HCT116 (cell line): ENCODE data around the gene TBC1D8.

Experiments
- CEBPB ChIP-seq: IDR thresholded peaks from 2 replicates; pipeline ENCODE4 v1.6.1; 2012; ENCODE audit warnings: low read depth
- CTCF ChIP-seq, 3 experiments: fragments of 200-600 bp in 1 of 3; sonication (generic) in 1 of 3; IDR thresholded peaks in 2 of 3; conservative IDR thresholded peaks in 1 of 3; 2 replicates each; pipeline ENCODE4 v1.5.1; 2012 to 2017; ENCODE audit warnings: low read depth in 2 of 3, low read length in 2 of 3, antibody characterized with exemption in 1 of 3, borderline replicate concordance in 1 of 3, control low read depth in 1 of 3, mild to moderate bottlenecking in 1 of 3, mixed read lengths in 1 of 3, mixed run types in 1 of 3, moderate library complexity in 1 of 3; ENCODE audit not compliant: insufficient read depth in 1 of 3
- EZH2 ChIP-seq: fragments of 200-600 bp; sonication (generic); IDR thresholded peaks from 2 replicates; pipeline ENCODE4 v1.6.1; 2017; ENCODE audit warnings: antibody characterized with exemption, mixed run types
- MAX ChIP-seq: IDR thresholded peaks from 2 replicates; pipeline ENCODE4 v1.6.1; 2012
- POLR2A ChIP-seq: IDR thresholded peaks from 2 replicates; pipeline ENCODE4 v1.7.0; 2011; ENCODE audit warnings: borderline replicate concordance; ENCODE audit not compliant: insufficient read depth, insufficient read length; ENCODE audit errors: extremely low read depth
- POLR2AphosphoS5 ChIP-seq: IDR thresholded peaks from 2 replicates; pipeline ENCODE4 v1.6.1; 2011; ENCODE audit warnings: mild to moderate bottlenecking, low read depth, low read length, moderate library complexity
- SIN3A ChIP-seq: IDR thresholded peaks from 2 replicates; pipeline ENCODE4 v1.6.1; 2012; ENCODE audit warnings: low read depth
- SP1 ChIP-seq: IDR thresholded peaks from 2 replicates; pipeline ENCODE4 v1.6.1; 2012; ENCODE audit warnings: low read depth
- SRF ChIP-seq: IDR thresholded peaks from 2 replicates; pipeline ENCODE4 v1.6.1; 2012; ENCODE audit warnings: low read depth
- YY1 ChIP-seq: IDR thresholded peaks from 2 replicates; pipeline ENCODE4 v1.6.1; 2011; ENCODE audit warnings: low read length, low read depth, moderate library complexity, mild to moderate bottlenecking; ENCODE audit not compliant: insufficient replicate concordance; ENCODE audit errors: extremely low read depth
- ZFX ChIP-seq: fragments of 450-650 bp; IDR thresholded peaks from 2 replicates; pipeline ENCODE4 v1.6.1; 2017
- TF ChIP-seq, protein P1 (sequence below): IDR thresholded peaks from 2 replicates; pipeline ENCODE4 v1.6.1; 2012
- TF ChIP-seq, protein P2 (sequence below): IDR thresholded peaks from 2 replicates; pipeline ENCODE4 v1.6.1; 2012; ENCODE audit warnings: low read depth

- TF ChIP-seq CTCF (IDR thresholded peaks at IDR 0.05 in 2 of 3, conservative IDR thresholded peaks at IDR 0.05 in 1 of 3; ENCODE audit: borderline replicate concordance in 1 of 3, insufficient read depth in 1 of 3, low read depth in 2 of 3, low read length in 2 of 3) (no peak), MAX (no peak), YY1 (no peak), SRF (no peak), SIN3A (no peak), POLR2A (no peak), CEBPB (no peak), POLR2AphosphoS5 (no peak), SP1 (no peak), EZH2 (no peak), ZFX (no peak)
- TF ChIP-seq, protein P1, sequence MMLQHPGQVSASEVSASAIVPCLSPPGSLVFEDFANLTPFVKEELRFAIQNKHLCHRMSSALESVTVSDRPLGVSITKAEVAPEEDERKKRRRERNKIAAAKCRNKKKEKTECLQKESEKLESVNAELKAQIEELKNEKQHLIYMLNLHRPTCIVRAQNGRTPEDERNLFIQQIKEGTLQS, result no peak
- TF ChIP-seq, protein P2, sequence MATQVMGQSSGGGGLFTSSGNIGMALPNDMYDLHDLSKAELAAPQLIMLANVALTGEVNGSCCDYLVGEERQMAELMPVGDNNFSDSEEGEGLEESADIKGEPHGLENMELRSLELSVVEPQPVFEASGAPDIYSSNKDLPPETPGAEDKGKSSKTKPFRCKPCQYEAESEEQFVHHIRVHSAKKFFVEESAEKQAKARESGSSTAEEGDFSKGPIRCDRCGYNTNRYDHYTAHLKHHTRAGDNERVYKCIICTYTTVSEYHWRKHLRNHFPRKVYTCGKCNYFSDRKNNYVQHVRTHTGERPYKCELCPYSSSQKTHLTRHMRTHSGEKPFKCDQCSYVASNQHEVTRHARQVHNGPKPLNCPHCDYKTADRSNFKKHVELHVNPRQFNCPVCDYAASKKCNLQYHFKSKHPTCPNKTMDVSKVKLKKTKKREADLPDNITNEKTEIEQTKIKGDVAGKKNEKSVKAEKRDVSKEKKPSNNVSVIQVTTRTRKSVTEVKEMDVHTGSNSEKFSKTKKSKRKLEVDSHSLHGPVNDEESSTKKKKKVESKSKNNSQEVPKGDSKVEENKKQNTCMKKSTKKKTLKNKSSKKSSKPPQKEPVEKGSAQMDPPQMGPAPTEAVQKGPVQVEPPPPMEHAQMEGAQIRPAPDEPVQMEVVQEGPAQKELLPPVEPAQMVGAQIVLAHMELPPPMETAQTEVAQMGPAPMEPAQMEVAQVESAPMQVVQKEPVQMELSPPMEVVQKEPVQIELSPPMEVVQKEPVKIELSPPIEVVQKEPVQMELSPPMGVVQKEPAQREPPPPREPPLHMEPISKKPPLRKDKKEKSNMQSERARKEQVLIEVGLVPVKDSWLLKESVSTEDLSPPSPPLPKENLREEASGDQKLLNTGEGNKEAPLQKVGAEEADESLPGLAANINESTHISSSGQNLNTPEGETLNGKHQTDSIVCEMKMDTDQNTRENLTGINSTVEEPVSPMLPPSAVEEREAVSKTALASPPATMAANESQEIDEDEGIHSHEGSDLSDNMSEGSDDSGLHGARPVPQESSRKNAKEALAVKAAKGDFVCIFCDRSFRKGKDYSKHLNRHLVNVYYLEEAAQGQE, result no peak
These were observed 46.6 kb upstream of the TBC1D8 start for GRCh38 chr2:101197814-101198213.
